ENCODE results near the gene ZBTB43.
"Not testable (repeated sequence)": the region's sequence is repeated elsewhere in the genome, so short reads cannot be mapped to it uniquely, and the experiment has no call there.

ZBTB43 gene

GRCh38 chr9:126804696-126805553 is at the start of gene ZBTB43:
TSS of gene ZBTB43 (plus strand) at chr9:126805040. CDS start at chr9:126832510, 27,470 bp downstream.
- in situ Hi-C loops (cut with MboI; ENCODE audit: low sequenced_read_pairs), result no loop called here

GRCh38 chr9:126755317-126755875 is 49.4 kb upstream of the ZBTB43 start:
- in situ Hi-C loops (cut with MboI; ENCODE audit: low sequenced_read_pairs), result no loop called here

GRCh38 chr9:126756238-126756637 is 48.6 kb upstream of the ZBTB43 start:
- in situ Hi-C loops (cut with MboI; ENCODE audit: low sequenced_read_pairs), result no loop called here

- in situ Hi-C loops (cut with MboI; ENCODE audit: low sequenced_read_pairs), result no loop called here
These were observed 47.9 kb upstream of the ZBTB43 start for GRCh38 chr9:126756876-126757415.

GRCh38 chr9:126758916-126759585 is 45.8 kb upstream of the ZBTB43 start:
- in situ Hi-C loops (cut with MboI; ENCODE audit: low sequenced_read_pairs), result no loop called here

GRCh38 chr9:126761274-126761673 is 43.6 kb upstream of the ZBTB43 start:
- in situ Hi-C loops (cut with MboI; ENCODE audit: low sequenced_read_pairs), result no loop called here

GRCh38 chr9:126763130-126763764 is 41.6 kb upstream of the ZBTB43 start:
- in situ Hi-C loops (cut with MboI; ENCODE audit: low sequenced_read_pairs), result no loop called here

- in situ Hi-C loops (cut with MboI; ENCODE audit: low sequenced_read_pairs), result no loop called here
These were observed 31.7 kb upstream of the ZBTB43 start for GRCh38 chr9:126773004-126773607.

- in situ Hi-C loops (cut with MboI; ENCODE audit: low sequenced_read_pairs), result loop anchor here (5.0 kb wide), 1 partner anchor 84 kb away; no protein-coding TSS in a partner anchor
These were observed 28.9 kb upstream of the ZBTB43 start for GRCh38 chr9:126775926-126776325.

GRCh38 chr9:126777733-126778132 is 27.1 kb upstream of the ZBTB43 start:
- in situ Hi-C loops (cut with MboI; ENCODE audit: low sequenced_read_pairs), result loop anchor here (5.0 kb wide), 1 partner anchor 85 kb away; no protein-coding TSS in a partner anchor

GRCh38 chr9:126778141-126778540 is 26.7 kb upstream of the ZBTB43 start:
- in situ Hi-C loops (cut with MboI; ENCODE audit: low sequenced_read_pairs), result loop anchor here (5.0 kb wide), 1 partner anchor 86 kb away; no protein-coding TSS in a partner anchor

GRCh38 chr9:126778696-126779095 is 26.1 kb upstream of the ZBTB43 start:
- in situ Hi-C loops (cut with MboI; ENCODE audit: low sequenced_read_pairs), result loop anchor here (5.0 kb wide), 1 partner anchor 86 kb away; no protein-coding TSS in a partner anchor

GRCh38 chr9:126781186-126782052 is 23.4 kb upstream of the ZBTB43 start:
- in situ Hi-C loops (cut with MboI; ENCODE audit: low sequenced_read_pairs), result no loop called here

GRCh38 chr9:126782053-126782388 is 22.8 kb upstream of the ZBTB43 start:
- in situ Hi-C loops (cut with MboI; ENCODE audit: low sequenced_read_pairs), result no loop called here

- in situ Hi-C loops (cut with MboI; ENCODE audit: low sequenced_read_pairs), result no loop called here
These were observed 20.9 kb upstream of the ZBTB43 start for GRCh38 chr9:126783949-126784348.

- in situ Hi-C loops (cut with MboI; ENCODE audit: low sequenced_read_pairs), result no loop called here
These were observed 20.4 kb upstream of the ZBTB43 start for GRCh38 chr9:126784401-126784800.

GRCh38 chr9:126784841-126785240 is 20.0 kb upstream of the ZBTB43 start:
- in situ Hi-C loops (cut with MboI; ENCODE audit: low sequenced_read_pairs), result not testable (repeated sequence)

GRCh38 chr9:126788046-126788445 is 16.8 kb upstream of the ZBTB43 start:
- in situ Hi-C loops (cut with MboI; ENCODE audit: low sequenced_read_pairs), result no loop called here

GRCh38 chr9:126788634-126789349 is 16.0 kb upstream of the ZBTB43 start:
- in situ Hi-C loops (cut with MboI; ENCODE audit: low sequenced_read_pairs), result no loop called here
